GM23338 (cell line): ENCODE measurements around the gene DOCK7. TPM values are rescaled to one million over a fixed set of nuclear protein-coding genes. Genes with fewer than 3 reads are reported as not detected.

Experiments used
- ATAC-seq: fragments of 200-7000 bp; cut with Tn5 transposase; 3 replicates; pipeline ENCODE4 v1.9.1; 2020
- DNase-seq: peaks from one replicate; pipeline ENCODE4 v3.0.0-alpha.2; 2015; ENCODE audit warnings: low spot score
- H2AFZ ChIP-seq: fragments of 200-600 bp; sonication (generic); 2 replicates; pipeline ENCODE4 v1.8.0; 2016; ENCODE audit warnings: antibody characterized with exemption, mild to moderate bottlenecking, moderate library complexity
- H3F3A ChIP-seq: fragments of 200-600 bp; sonication (generic); replicated peaks from 2 replicates; pipeline ENCODE4 v1.8.0; 2017; ENCODE audit warnings: antibody characterized with exemption, mixed run types, low read depth
- H3K27ac ChIP-seq: fragments of 200-600 bp; sonication (generic); 2 replicates; pipeline ENCODE4 v1.6.1; 2016; ENCODE audit warnings: low read depth
- H3K27me3 ChIP-seq: fragments of 200-600 bp; sonication (generic); 2 replicates; pipeline ENCODE4 v1.8.0; 2016; ENCODE audit warnings: mild to moderate bottlenecking, mixed run types, moderate library complexity; ENCODE audit not compliant: insufficient read depth
- H3K36me3 ChIP-seq: fragments of 200-600 bp; sonication (generic); 2 replicates; pipeline ENCODE4 v1.8.0; 2016; ENCODE audit warnings: mild to moderate bottlenecking; ENCODE audit not compliant: insufficient read depth
- H3K4me1 ChIP-seq: fragments of 200-600 bp; sonication (generic); 2 replicates; pipeline ENCODE4 v1.8.0; 2016; ENCODE audit warnings: mild to moderate bottlenecking, moderate library complexity; ENCODE audit not compliant: insufficient read depth
- H3K4me2 ChIP-seq: fragments of 200-600 bp; sonication (generic); 2 replicates; pipeline ENCODE4 v1.7.1; 2017; ENCODE audit warnings: mixed run types
- H3K4me3 ChIP-seq: fragments of 200-600 bp; sonication (generic); 2 replicates; pipeline ENCODE4 v1.6.1; 2016; ENCODE audit warnings: mixed run types
- H3K79me2 ChIP-seq: fragments of 200-600 bp; sonication (generic); replicated peaks from 2 replicates; pipeline ENCODE4 v1.8.0; 2017; ENCODE audit warnings: mild to moderate bottlenecking; ENCODE audit not compliant: insufficient read depth
- H3K9me2 ChIP-seq: fragments of 200-600 bp; sonication (generic); 2 replicates; pipeline ENCODE4 v1.8.0; 2017; ENCODE audit not compliant: insufficient read depth
- H4K20me1 ChIP-seq: fragments of 200-600 bp; sonication (generic); replicated peaks from 2 replicates; pipeline ENCODE4 v1.8.0; 2017; ENCODE audit warnings: mild to moderate bottlenecking; ENCODE audit not compliant: insufficient read depth
- H3K27ac Mint-ChIP-seq: 2 replicates; pipeline ENCODE4 v1.8.0; 2020; ENCODE audit warnings: inconsistent platforms, mild to moderate bottlenecking, moderate library complexity, mixed read lengths
- H3K27me3 Mint-ChIP-seq: 3 replicates; pipeline ENCODE4 v1.8.0; 2022; ENCODE audit warnings: low read depth, mild to moderate bottlenecking, moderate library complexity, mixed read lengths, inconsistent platforms; ENCODE audit not compliant: insufficient read depth, poor library complexity
- H3K36me3 Mint-ChIP-seq: 3 replicates; pipeline ENCODE4 v1.8.0; 2021; ENCODE audit warnings: low read depth, mild to moderate bottlenecking, inconsistent platforms, moderate library complexity, mixed read lengths
- H3K4me1 Mint-ChIP-seq: 3 replicates; pipeline ENCODE4 v1.8.0; 2020; ENCODE audit warnings: mild to moderate bottlenecking, inconsistent platforms, mixed read lengths
- H3K4me3 Mint-ChIP-seq: 3 replicates; pipeline ENCODE4 v1.8.0; 2021; ENCODE audit warnings: moderate library complexity, mild to moderate bottlenecking, inconsistent platforms, mixed read lengths
- H3K9me3 Mint-ChIP-seq: 3 replicates; pipeline ENCODE4 v1.8.0; 2020; ENCODE audit warnings: moderate library complexity, mild to moderate bottlenecking, inconsistent platforms, mixed read lengths
- CREB1 ChIP-seq: fragments of 250-450 bp; sonication (Bioruptor Pico); IDR thresholded peaks from 2 replicates; pipeline ENCODE4 v1.5.0; 2020; ENCODE audit warnings: low read depth, mild to moderate bottlenecking, moderate library complexity
- EZH2 ChIP-seq: fragments of 200-600 bp; sonication (generic); IDR thresholded peaks from one replicate; pipeline ENCODE4 v1.8.0; 2017; ENCODE audit warnings: antibody characterized with exemption, mild to moderate bottlenecking, low read depth; ENCODE audit not compliant: unreplicated experiment
- EZH2phosphoT487 ChIP-seq: fragments of 200-600 bp; sonication (generic); IDR thresholded peaks from one replicate; pipeline ENCODE4 v1.8.1; 2018; ENCODE audit warnings: antibody characterized with exemption; ENCODE audit not compliant: unreplicated experiment
- JUNB ChIP-seq: IDR thresholded peaks from one replicate; pipeline ENCODE4 v1.6.1; 2016; ENCODE audit warnings: antibody characterized with exemption; ENCODE audit not compliant: unreplicated experiment
- POLR2AphosphoS5 ChIP-seq: IDR thresholded peaks from 2 replicates; pipeline ENCODE4 v1.6.1; 2016; ENCODE audit warnings: antibody characterized with exemption, low read depth
- REST ChIP-seq: IDR thresholded peaks from one replicate; pipeline ENCODE4 v1.6.1; 2018; ENCODE audit warnings: antibody characterized with exemption; ENCODE audit not compliant: unreplicated experiment
- STAT1 ChIP-seq: IDR thresholded peaks from one replicate; pipeline ENCODE4 v1.6.1; 2016; ENCODE audit warnings: antibody characterized with exemption; ENCODE audit not compliant: unreplicated experiment
- ZNF331 ChIP-seq: fragments of 250-450 bp; sonication (Bioruptor Pico); IDR thresholded peaks from 2 replicates; pipeline ENCODE4 v1.5.0; 2020; ENCODE audit warnings: low read depth, mild to moderate bottlenecking, moderate library complexity
- polyA plus RNA-seq: library from polyadenylated mRNA; unstranded; fragments of >200 nt; fragmentation: Nextera tagmentation; extraction: Ambion mirVana; gene quantifications from 2 replicates; pipeline ENCODE4 v1.2.1, GENCODE V29; 2016
- total RNA-seq: library from RNA; depleted of rRNA; stranded (reverse); fragments of >200 nt; shearing (Covaris generic); gene quantifications from 2 replicates; pipeline ENCODE4 v1.2.3, GENCODE V29; 2014
- TF ChIP-seq, protein P1 (sequence below), 2 experiments: fragments of 200-600 bp in 1 of 2; sonication (generic) in 1 of 2; conservative IDR thresholded peaks; 2 replicates each; pipeline versions ENCODE4 v1.5.1 to v1.6.1; 2016 to 2017; ENCODE audit warnings: antibody characterized with exemption in 2 of 2, low read depth in 2 of 2, mild to moderate bottlenecking in 2 of 2, moderate library complexity in 1 of 2

The DOCK7 gene
- total and polyA plus RNA-seq, 2 experiments from 2014 or later, result 20.5 to 37.3 TPM

- TF ChIP-seq, protein P1, sequence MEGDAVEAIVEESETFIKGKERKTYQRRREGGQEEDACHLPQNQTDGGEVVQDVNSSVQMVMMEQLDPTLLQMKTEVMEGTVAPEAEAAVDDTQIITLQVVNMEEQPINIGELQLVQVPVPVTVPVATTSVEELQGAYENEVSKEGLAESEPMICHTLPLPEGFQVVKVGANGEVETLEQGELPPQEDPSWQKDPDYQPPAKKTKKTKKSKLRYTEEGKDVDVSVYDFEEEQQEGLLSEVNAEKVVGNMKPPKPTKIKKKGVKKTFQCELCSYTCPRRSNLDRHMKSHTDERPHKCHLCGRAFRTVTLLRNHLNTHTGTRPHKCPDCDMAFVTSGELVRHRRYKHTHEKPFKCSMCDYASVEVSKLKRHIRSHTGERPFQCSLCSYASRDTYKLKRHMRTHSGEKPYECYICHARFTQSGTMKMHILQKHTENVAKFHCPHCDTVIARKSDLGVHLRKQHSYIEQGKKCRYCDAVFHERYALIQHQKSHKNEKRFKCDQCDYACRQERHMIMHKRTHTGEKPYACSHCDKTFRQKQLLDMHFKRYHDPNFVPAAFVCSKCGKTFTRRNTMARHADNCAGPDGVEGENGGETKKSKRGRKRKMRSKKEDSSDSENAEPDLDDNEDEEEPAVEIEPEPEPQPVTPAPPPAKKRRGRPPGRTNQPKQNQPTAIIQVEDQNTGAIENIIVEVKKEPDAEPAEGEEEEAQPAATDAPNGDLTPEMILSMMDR (conservative IDR thresholded peaks at IDR 0.05; ENCODE audit: low read depth in 2 of 2), result no peak
These were observed 24.4 kb upstream of the DOCK7 start (continued) for GRCh38 chr1:62712336-62713243.

GRCh38 chr1:62707744-62708120, 19.5 kb upstream of the DOCK7 start:
- peaks cover 33% of the 10 kb centered on the region for H3K9me3 Mint-ChIP-seq

DNA sequence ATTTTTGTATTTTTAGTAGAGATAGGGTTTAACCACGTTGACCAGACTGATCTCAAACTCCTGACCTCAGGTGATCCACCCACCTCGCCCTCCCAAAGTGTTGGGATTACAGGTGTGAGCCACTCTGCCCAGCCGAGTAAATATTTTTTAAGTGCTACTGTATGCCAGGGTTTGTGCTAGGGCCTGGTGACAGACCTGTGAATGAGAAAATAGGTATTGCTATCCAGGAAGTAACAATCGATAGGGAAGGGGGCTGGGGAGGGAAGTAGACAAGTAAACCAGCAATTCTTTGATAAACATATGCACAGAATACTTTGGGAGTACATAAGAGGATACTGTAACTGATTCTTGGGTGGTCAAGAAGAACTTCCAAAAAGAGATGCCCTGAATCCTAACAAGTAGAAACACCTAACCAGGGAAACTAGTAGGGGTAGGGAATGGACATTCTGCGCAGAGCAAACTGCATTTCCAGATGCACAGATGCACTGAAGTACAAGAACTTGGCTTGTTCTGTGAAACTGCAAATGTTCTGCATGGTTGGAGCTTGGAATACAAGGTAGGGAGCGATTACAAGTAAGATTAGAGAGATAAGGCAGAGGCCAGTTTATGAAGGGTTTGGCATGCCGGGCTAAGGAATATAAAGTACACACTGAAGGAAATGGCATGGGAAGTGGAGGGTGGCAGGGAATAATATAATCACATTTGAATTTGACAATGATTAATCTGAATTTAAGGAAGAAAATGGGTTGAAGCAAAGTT, 19.0 kb upstream of the DOCK7 start:
- ATAC-seq (no peak), DNase-seq (no peak)
- Histone ChIP-seq H3K4me1 (no peaks in the 10 kb centered on the region), H4K20me1 (no peaks in the 10 kb centered on the region), H3K4me2 (no peak overlapping the region), H3K79me2 (peaks cover 5% of the 10 kb centered on the region; the same call in 1 of the 2 replicates), H3K36me3 (peaks cover 11% of the 10 kb centered on the region; the same call in 1 of the 2 replicates), H3K27ac (no peak overlapping the region), H3K27me3 (no peaks in the 10 kb centered on the region), H3K9me2 (no peaks in the 10 kb centered on the region), H2AFZ (no peak overlapping the region), H3K4me3 (no peak overlapping the region), H3F3A (no peaks in the 10 kb centered on the region)
- H3K9me3 Mint-ChIP-seq, result peaks cover 33% of the 10 kb centered on the region
- no peak overlapping the region for H3K27ac Mint-ChIP-seq
- no peaks in the 10 kb centered on the region for H3K27me3 Mint-ChIP-seq
- peaks cover 4% of the 10 kb centered on the region; the same call in 2 of the 3 replicates for H3K4me1 Mint-ChIP-seq
- H3K36me3 Mint-ChIP-seq, result peaks cover 22% of the 10 kb centered on the region; the same call in 2 of the 3 replicates
- H3K4me3 Mint-ChIP-seq, result no peak overlapping the region
- TF ChIP-seq CREB1 (CRISPR knock-in tag) (no peak), JUNB (no peak), ZNF331 (CRISPR knock-in tag) (no peak), EZH2 (no peak), EZH2phosphoT487 (no peak), STAT1 (no peak), REST (no peak)
- TF ChIP-seq, protein P1 (conservative IDR thresholded peaks at IDR 0.05; ENCODE audit: low read depth in 2 of 2), result no peak

More at GRCh38 chr1:62707744-62708120, 19.5 kb upstream of the DOCK7 start:
- H3K4me3 Mint-ChIP-seq, result no peak overlapping the region
- Histone ChIP-seq H3K27ac (no peak overlapping the region), H3K9me2 (no peaks in the 10 kb centered on the region), H3F3A (no peaks in the 10 kb centered on the region), H3K4me2 (no peak overlapping the region), H4K20me1 (no peaks in the 10 kb centered on the region), H3K36me3 (peaks cover 11% of the 10 kb centered on the region; the same call in 1 of the 2 replicates), H3K4me1 (no peaks in the 10 kb centered on the region), H3K79me2 (peaks cover 5% of the 10 kb centered on the region; the same call in 1 of the 2 replicates), H3K4me3 (no peak overlapping the region), H2AFZ (no peak overlapping the region), H3K27me3 (no peaks in the 10 kb centered on the region)
- no peak for TF ChIP-seq STAT1
- TF ChIP-seq POLR2AphosphoS5, result no peak
- ATAC-seq (no peak), DNase-seq (no peak)
- no peaks in the 10 kb centered on the region for H3K27me3 Mint-ChIP-seq
- H3K27ac Mint-ChIP-seq, result no peak overlapping the region
- H3K4me1 Mint-ChIP-seq, result peaks cover 9% of the 10 kb centered on the region; the same call in 2 of the 3 replicates
- H3K36me3 Mint-ChIP-seq, result peaks cover 22% of the 10 kb centered on the region; the same call in 2 of the 3 replicates
